Stimulated activated CD4-positive, alpha-beta T cell treated with anti-CD3 and anti-CD28 coated beads, Interleukin-1b, Interleukin-23, amount 100 ng/mL, for 24 hours (primary cell): Measurements from ENCODE around the gene OPRD1.
"Not testable (repeated sequence)": the region's sequence is repeated elsewhere in the genome, so short reads cannot be mapped to it uniquely, and the experiment has no call there.

Experiments
- DNase-seq, 4 experiments: peaks; one replicate each; pipeline ENCODE4 v3.0.0-alpha.2; 2020; ENCODE audit warnings: low read depth in 4 of 4, low spot score in 1 of 4

The OPRD1 gene

GRCh38 chr1:28840928-28841544 lies 29.1 kb downstream of the OPRD1 start:
- no peak for DNase-seq

GRCh38 chr1:28845786-28846543 lies 34.0 kb downstream of the OPRD1 start:
- no peak for DNase-seq

- not testable (repeated sequence) for DNase-seq
These were observed 35.2 kb downstream of the OPRD1 start for GRCh38 chr1:28847207-28847606.

- no peak for DNase-seq
These were observed 36.4 kb downstream of the OPRD1 start for GRCh38 chr1:28848416-28848815.

GRCh38 chr1:28853093-28853742 lies 41.2 kb downstream of the OPRD1 start:
- DNase-seq: no peak

GRCh38 chr1:28854406-28854805 lies 42.4 kb downstream of the OPRD1 start:
- DNase-seq: not testable (repeated sequence)

GRCh38 chr1:28855046-28855445 lies 43.1 kb downstream of the OPRD1 start:
- no peak for DNase-seq

GRCh38 chr1:28855469-28855951 lies 43.5 kb downstream of the OPRD1 start:
- no peak for DNase-seq

- no peak for DNase-seq
These were observed 44.0 kb downstream of the OPRD1 start for GRCh38 chr1:28855969-28856368.

- no peak for DNase-seq
These were observed 48.5 kb downstream of the OPRD1 start for GRCh38 chr1:28860332-28861073.

- no peak for DNase-seq
These were observed 50.8 kb downstream of the OPRD1 start for GRCh38 chr1:28862571-28863403.

GRCh38 chr1:28864695-28865094 lies 52.7 kb downstream of the OPRD1 start:
- DNase-seq: no peak

GRCh38 chr1:28865997-28866650 lies 54.2 kb downstream of the OPRD1 start:
- no peak for DNase-seq

GRCh38 chr1:28867850-28868249 lies 55.9 kb downstream of the OPRD1 start:
- no peak for DNase-seq

GRCh38 chr1:28869952-28870351 lies 58.0 kb downstream of the OPRD1 start:
- no peak for DNase-seq

GRCh38 chr1:28871631-28872401 lies 59.8 kb downstream of the OPRD1 start:
- no peak for DNase-seq

- not testable (repeated sequence) for DNase-seq
These were observed 63.2 kb downstream of the OPRD1 start for GRCh38 chr1:28875134-28875533.

GRCh38 chr1:28877132-28877781 lies 65.3 kb downstream of the OPRD1 start:
- peak; percentile 61 to 68 (median 64) for DNase-seq

- no peak for DNase-seq
These were observed 66.8 kb downstream of the OPRD1 start for GRCh38 chr1:28878796-28879195.
